ENCODE measurements around the gene SIGLEC9.

SIGLEC9 gene

GRCh38 chr19:51089786-51090185, 34.9 kb upstream of the SIGLEC9 start:
- no peaks in the 10 kb centered on the region for H3K27me3 ChIP-seq (ENCODE audit: control insufficient read depth, insufficient read depth, low read length)
- no peaks in the 10 kb centered on the region for H3K4me1 ChIP-seq (ENCODE audit: control insufficient read depth, insufficient read depth, low read length)
- no peak overlapping the region for H3K9ac ChIP-seq (ENCODE audit: low read length)
- no peak overlapping the region for H3K27ac ChIP-seq (ENCODE audit: low read depth, low read length)
- H3K36me3 ChIP-seq (ENCODE audit: control insufficient read depth, insufficient read depth, low read length): no peaks in the 10 kb centered on the region
- H3K4me3 ChIP-seq (ENCODE audit: low read length): no peak overlapping the region

- no peak overlapping the region for H3K27ac ChIP-seq (ENCODE audit: low read depth, low read length)
- H3K4me3 ChIP-seq (ENCODE audit: low read length): no peak overlapping the region
- no peaks in the 10 kb centered on the region for H3K4me1 ChIP-seq (ENCODE audit: control insufficient read depth, insufficient read depth, low read length)
- H3K36me3 ChIP-seq (ENCODE audit: control insufficient read depth, insufficient read depth, low read length): no peaks in the 10 kb centered on the region
- no peak overlapping the region for H3K9ac ChIP-seq (ENCODE audit: low read length)
- no peaks in the 10 kb centered on the region for H3K27me3 ChIP-seq (ENCODE audit: control insufficient read depth, insufficient read depth, low read length)
These were observed 34.2 kb upstream of the SIGLEC9 start for GRCh38 chr19:51090471-51090870.

GRCh38 chr19:51091126-51091525, 33.6 kb upstream of the SIGLEC9 start:
- no peaks in the 10 kb centered on the region for H3K36me3 ChIP-seq (ENCODE audit: control insufficient read depth, insufficient read depth, low read length)

GRCh38 chr19:51091895-51092873, 32.5 kb upstream of the SIGLEC9 start:
- no peak overlapping the region for H3K4me3 ChIP-seq (ENCODE audit: low read length)
- H3K27me3 ChIP-seq (ENCODE audit: control insufficient read depth, insufficient read depth, low read length): no peaks in the 10 kb centered on the region
- H3K36me3 ChIP-seq (ENCODE audit: control insufficient read depth, insufficient read depth, low read length): no peaks in the 10 kb centered on the region
- no peak overlapping the region for H3K27ac ChIP-seq (ENCODE audit: low read depth, low read length)
- H3K9ac ChIP-seq (ENCODE audit: low read length): no peak overlapping the region
- no peaks in the 10 kb centered on the region for H3K4me1 ChIP-seq (ENCODE audit: control insufficient read depth, insufficient read depth, low read length)

More at GRCh38 chr19:51091126-51091525, 33.6 kb upstream of the SIGLEC9 start:
- Histone ChIP-seq H3K9ac (ENCODE audit: low read length) (no peak overlapping the region), H3K4me3 (ENCODE audit: low read length) (no peak overlapping the region), H3K27me3 (ENCODE audit: control insufficient read depth, insufficient read depth, low read length) (no peaks in the 10 kb centered on the region), H3K27ac (ENCODE audit: low read depth, low read length) (no peak overlapping the region), H3K4me1 (ENCODE audit: control insufficient read depth, insufficient read depth, low read length) (no peaks in the 10 kb centered on the region)

GRCh38 chr19:51093101-51093500, 31.6 kb upstream of the SIGLEC9 start:
- Histone ChIP-seq H3K4me3 (ENCODE audit: low read length) (no peak overlapping the region), H3K4me1 (ENCODE audit: control insufficient read depth, insufficient read depth, low read length) (no peaks in the 10 kb centered on the region), H3K9ac (ENCODE audit: low read length) (no peak overlapping the region), H3K27me3 (ENCODE audit: control insufficient read depth, insufficient read depth, low read length) (no peaks in the 10 kb centered on the region), H3K36me3 (ENCODE audit: control insufficient read depth, insufficient read depth, low read length) (no peaks in the 10 kb centered on the region), H3K27ac (ENCODE audit: low read depth, low read length) (no peak overlapping the region)

- no peak overlapping the region for H3K4me3 ChIP-seq (ENCODE audit: low read length)
- H3K27ac ChIP-seq (ENCODE audit: low read depth, low read length): no peak overlapping the region
- H3K36me3 ChIP-seq (ENCODE audit: control insufficient read depth, insufficient read depth, low read length): no peaks in the 10 kb centered on the region
- no peaks in the 10 kb centered on the region for H3K27me3 ChIP-seq (ENCODE audit: control insufficient read depth, insufficient read depth, low read length)
- H3K4me1 ChIP-seq (ENCODE audit: control insufficient read depth, insufficient read depth, low read length): no peaks in the 10 kb centered on the region
- no peak overlapping the region for H3K9ac ChIP-seq (ENCODE audit: low read length)
These were observed 31.0 kb upstream of the SIGLEC9 start for GRCh38 chr19:51093510-51094345.

GRCh38 chr19:51094696-51095279, 29.9 kb upstream of the SIGLEC9 start:
- Histone ChIP-seq H3K36me3 (ENCODE audit: control insufficient read depth, insufficient read depth, low read length) (no peaks in the 10 kb centered on the region), H3K27me3 (ENCODE audit: control insufficient read depth, insufficient read depth, low read length) (no peaks in the 10 kb centered on the region), H3K4me1 (ENCODE audit: control insufficient read depth, insufficient read depth, low read length) (no peaks in the 10 kb centered on the region), H3K4me3 (ENCODE audit: low read length) (no peak overlapping the region), H3K27ac (ENCODE audit: low read depth, low read length) (no peak overlapping the region), H3K9ac (ENCODE audit: low read length) (no peak overlapping the region)

- Histone ChIP-seq H3K9ac (ENCODE audit: low read length) (no peak overlapping the region), H3K4me1 (ENCODE audit: control insufficient read depth, insufficient read depth, low read length) (no peaks in the 10 kb centered on the region), H3K27me3 (ENCODE audit: control insufficient read depth, insufficient read depth, low read length) (no peaks in the 10 kb centered on the region), H3K27ac (ENCODE audit: low read depth, low read length) (no peak overlapping the region), H3K36me3 (ENCODE audit: control insufficient read depth, insufficient read depth, low read length) (no peaks in the 10 kb centered on the region), H3K4me3 (ENCODE audit: low read length) (no peak overlapping the region)
These were observed 28.1 kb upstream of the SIGLEC9 start for GRCh38 chr19:51096473-51097165.

- Histone ChIP-seq H3K27me3 (ENCODE audit: control insufficient read depth, insufficient read depth, low read length) (no peaks in the 10 kb centered on the region), H3K9ac (ENCODE audit: low read length) (no peak overlapping the region), H3K4me3 (ENCODE audit: low read length) (no peak overlapping the region), H3K4me1 (ENCODE audit: control insufficient read depth, insufficient read depth, low read length) (no peaks in the 10 kb centered on the region), H3K27ac (ENCODE audit: low read depth, low read length) (no peak overlapping the region), H3K36me3 (ENCODE audit: control insufficient read depth, insufficient read depth, low read length) (peaks cover under 1% of the 10 kb centered on the region)
These were observed 27.5 kb upstream of the SIGLEC9 start for GRCh38 chr19:51097166-51097738.

- Histone ChIP-seq H3K4me1 (ENCODE audit: control insufficient read depth, insufficient read depth, low read length) (no peaks in the 10 kb centered on the region), H3K9ac (ENCODE audit: low read length) (no peak overlapping the region), H3K27me3 (ENCODE audit: control insufficient read depth, insufficient read depth, low read length) (no peaks in the 10 kb centered on the region), H3K4me3 (ENCODE audit: low read length) (no peak overlapping the region), H3K27ac (ENCODE audit: low read depth, low read length) (no peak overlapping the region), H3K36me3 (ENCODE audit: control insufficient read depth, insufficient read depth, low read length) (peaks cover 5% of the 10 kb centered on the region)
These were observed 26.9 kb upstream of the SIGLEC9 start for GRCh38 chr19:51097796-51098195.

- no peaks in the 10 kb centered on the region for H3K27me3 ChIP-seq (ENCODE audit: control insufficient read depth, insufficient read depth, low read length)
- no peaks in the 10 kb centered on the region for H3K4me1 ChIP-seq (ENCODE audit: control insufficient read depth, insufficient read depth, low read length)
- H3K9ac ChIP-seq (ENCODE audit: low read length): no peak overlapping the region
- no peak overlapping the region for H3K27ac ChIP-seq (ENCODE audit: low read depth, low read length)
- peaks cover 5% of the 10 kb centered on the region for H3K36me3 ChIP-seq (ENCODE audit: control insufficient read depth, insufficient read depth, low read length)
- no peak overlapping the region for H3K4me3 ChIP-seq (ENCODE audit: low read length)
These were observed 26.2 kb upstream of the SIGLEC9 start for GRCh38 chr19:51098365-51099046.

All from rectal smooth muscle tissue (tissue), 1 donor.